SKM-1 (cell line): ENCODE measurements around the gene HOXA3.

Experiments
- DNase-seq: peaks from one replicate; lab custom pipeline; 2025; ENCODE audit not compliant: unreplicated experiment; lab: John Stamatoyannopoulos, UW

Gene HOXA3

GRCh38 chr7:27095050-27095896 is 57.1 kb downstream of the HOXA3 start:
- no peak for DNase-seq

- DNase-seq = no peak
Measured at GRCh38 chr7:27094304-27095049, 57.9 kb downstream of the HOXA3 start.

- DNase-seq = no peak
Measured at GRCh38 chr7:27093184-27093895, 59.0 kb downstream of the HOXA3 start.

- DNase-seq = no peak
Measured at GRCh38 chr7:27092819-27093110, 59.6 kb downstream of the HOXA3 start.

- DNase-seq = no peak
Measured at GRCh38 chr7:27091941-27092818, 60.2 kb downstream of the HOXA3 start.

GRCh38 chr7:27091105-27091504 is 61.3 kb downstream of the HOXA3 start:
- no peak for DNase-seq

GRCh38 chr7:27088002-27088922 is 64.1 kb downstream of the HOXA3 start:
- no peak for DNase-seq

GRCh38 chr7:27083646-27084045 is 68.7 kb downstream of the HOXA3 start:
- DNase-seq = no peak

- DNase-seq = no peak
Measured at GRCh38 chr7:27082171-27082570, 70.2 kb downstream of the HOXA3 start.

GRCh38 chr7:27080844-27081436 is 71.4 kb downstream of the HOXA3 start:
- no peak for DNase-seq

GRCh38 chr7:27079234-27079975 is 73.0 kb downstream of the HOXA3 start:
- DNase-seq = peak; percentile 26

- no peak for DNase-seq
Measured at GRCh38 chr7:27078616-27079233, 73.7 kb downstream of the HOXA3 start.

- no peak for DNase-seq
Measured at GRCh38 chr7:27073076-27073475, 79.3 kb downstream of the HOXA3 start.

GRCh38 chr7:27071622-27072390 is 80.6 kb downstream of the HOXA3 start:
- DNase-seq = peak; percentile 60

GRCh38 chr7:27068259-27068658 is 84.1 kb downstream of the HOXA3 start:
- DNase-seq = no peak

- DNase-seq = no peak
Measured at GRCh38 chr7:27066148-27066547, 86.2 kb downstream of the HOXA3 start.

GRCh38 chr7:27065709-27066108 is 86.7 kb downstream of the HOXA3 start:
- no peak for DNase-seq

- no peak for DNase-seq
Measured at GRCh38 chr7:27064661-27065060, 87.7 kb downstream of the HOXA3 start.
